Kidney epithelial cell (primary cell): Measurements from ENCODE around the gene CAMK4. TPM values are rescaled to one million over a fixed set of nuclear protein-coding genes. Genes with fewer than 3 reads are reported as not detected.

ENCODE experiments used
- DNase-seq: peaks from one replicate; pipeline ENCODE4 v3.0.0-alpha.2; 2010; ENCODE audit warnings: low read depth
- H3K27me3 ChIP-seq: 2 replicates; pipeline ENCODE4 v1.6.0; 2011; ENCODE audit warnings: low read length; ENCODE audit not compliant: control insufficient read depth, insufficient read depth
- H3K36me3 ChIP-seq: 2 replicates; pipeline ENCODE4 v1.5.1; 2011; ENCODE audit warnings: low read length; ENCODE audit not compliant: control insufficient read depth, insufficient read depth
- H3K4me3 ChIP-seq: 2 replicates; pipeline ENCODE4 v1.5.1; 2011; ENCODE audit warnings: low read depth, mild to moderate bottlenecking, control low read depth, low read length
- CTCF ChIP-seq: IDR thresholded peaks from 2 replicates; pipeline ENCODE4 v1.5.1; 2011; ENCODE audit warnings: mild to moderate bottlenecking, moderate library complexity, low read length, control low read depth, inconsistent platforms; ENCODE audit not compliant: insufficient read depth, poor library complexity, severe bottlenecking
- total RNA-seq: library from RNA; depleted of rRNA; stranded (reverse); fragments of >200 nt; gene quantifications from 2 replicates; pipeline ENCODE4 v1.2.3, GENCODE V29; 2015

The CAMK4 gene
- total RNA-seq, 1 donor from 2014 or later = 0.75 TPM

- H3K4me3 ChIP-seq = no peak overlapping the region
- no peaks in the 10 kb centered on the region for H3K36me3 ChIP-seq
- H3K27me3 ChIP-seq = no peaks in the 10 kb centered on the region
- no peak for TF ChIP-seq CTCF
- DNase-seq = no peak
Measured at GRCh38 chr5:111411301-111411700, 187.1 kb downstream of the CAMK4 start.

- no peak for TF ChIP-seq CTCF
- no peak for DNase-seq
- no peaks in the 10 kb centered on the region for H3K27me3 ChIP-seq
Measured at GRCh38 chr5:111412593-111412992, 188.4 kb downstream of the CAMK4 start.

GRCh38 chr5:111415053-111415452 is 190.9 kb downstream of the CAMK4 start:
- H3K27me3 ChIP-seq = no peaks in the 10 kb centered on the region
- no peak for DNase-seq
- TF ChIP-seq CTCF = no peak
- H3K4me3 ChIP-seq = no peak overlapping the region
- no peaks in the 10 kb centered on the region for H3K36me3 ChIP-seq

More at GRCh38 chr5:111412593-111412992, 188.4 kb downstream of the CAMK4 start:
- Histone ChIP-seq H3K36me3 (no peaks in the 10 kb centered on the region), H3K4me3 (no peak overlapping the region)

- Histone ChIP-seq H3K27me3 (no peaks in the 10 kb centered on the region), H3K4me3 (no peak overlapping the region), H3K36me3 (no peaks in the 10 kb centered on the region)
- no peak for DNase-seq
- no peak for TF ChIP-seq CTCF
Measured at GRCh38 chr5:111422245-111422644, 198.1 kb downstream of the CAMK4 start.

- Histone ChIP-seq H3K36me3 (no peaks in the 10 kb centered on the region), H3K27me3 (no peaks in the 10 kb centered on the region), H3K4me3 (no peak overlapping the region)
- TF ChIP-seq CTCF = no peak
- DNase-seq = no peak
Measured at GRCh38 chr5:111422747-111423720, 198.8 kb downstream of the CAMK4 start.
